ENCODE results near the gene BLID.
A peak's percentile ranks its signal among the peaks of the same experiment; 100 is the strongest.

DNA sequence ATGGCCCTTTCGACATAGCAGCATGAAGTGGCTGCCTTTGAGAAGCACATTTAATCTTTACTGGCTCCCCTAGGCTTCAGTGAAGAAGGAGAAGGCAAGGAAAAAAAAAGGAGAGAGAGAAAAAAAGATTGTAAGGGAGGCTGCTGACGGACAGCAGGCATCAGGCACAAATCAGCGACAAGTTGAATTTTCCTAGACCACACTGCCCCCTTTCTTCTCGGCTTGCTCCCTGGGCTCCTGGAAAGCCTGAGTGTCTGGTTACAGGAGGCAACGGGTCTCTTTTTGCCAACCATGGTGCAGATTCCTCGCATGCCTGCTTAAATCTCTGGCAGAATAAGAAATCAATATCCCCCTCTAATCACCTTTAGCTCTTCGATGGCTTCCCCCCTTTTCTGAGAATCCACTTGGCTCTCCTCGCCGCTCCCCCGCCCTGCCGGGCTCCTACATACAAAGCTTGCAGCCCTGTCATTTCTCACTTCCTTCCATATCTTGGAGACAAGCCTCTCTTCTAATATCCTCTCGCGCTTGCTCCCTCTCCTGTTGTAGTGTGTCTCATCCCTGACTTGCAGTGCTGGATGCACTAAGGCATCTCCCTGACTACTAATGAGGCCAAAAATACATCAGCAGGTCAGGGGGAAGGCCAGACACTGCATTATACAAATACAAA is 14.3 kb downstream of the BLID start:
- TF ChIP-seq POLR2A (IDR thresholded peaks at IDR 0.05): peak in 1 of 2 donors; percentile 5
- TF ChIP-seq, protein P1, sequence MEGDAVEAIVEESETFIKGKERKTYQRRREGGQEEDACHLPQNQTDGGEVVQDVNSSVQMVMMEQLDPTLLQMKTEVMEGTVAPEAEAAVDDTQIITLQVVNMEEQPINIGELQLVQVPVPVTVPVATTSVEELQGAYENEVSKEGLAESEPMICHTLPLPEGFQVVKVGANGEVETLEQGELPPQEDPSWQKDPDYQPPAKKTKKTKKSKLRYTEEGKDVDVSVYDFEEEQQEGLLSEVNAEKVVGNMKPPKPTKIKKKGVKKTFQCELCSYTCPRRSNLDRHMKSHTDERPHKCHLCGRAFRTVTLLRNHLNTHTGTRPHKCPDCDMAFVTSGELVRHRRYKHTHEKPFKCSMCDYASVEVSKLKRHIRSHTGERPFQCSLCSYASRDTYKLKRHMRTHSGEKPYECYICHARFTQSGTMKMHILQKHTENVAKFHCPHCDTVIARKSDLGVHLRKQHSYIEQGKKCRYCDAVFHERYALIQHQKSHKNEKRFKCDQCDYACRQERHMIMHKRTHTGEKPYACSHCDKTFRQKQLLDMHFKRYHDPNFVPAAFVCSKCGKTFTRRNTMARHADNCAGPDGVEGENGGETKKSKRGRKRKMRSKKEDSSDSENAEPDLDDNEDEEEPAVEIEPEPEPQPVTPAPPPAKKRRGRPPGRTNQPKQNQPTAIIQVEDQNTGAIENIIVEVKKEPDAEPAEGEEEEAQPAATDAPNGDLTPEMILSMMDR (IDR thresholded peaks at IDR 0.05): peak in 2 of 3 experiments; percentile 53 to 54

Measured in vagina (tissue), 2 donors.